ENCODE measurements around the gene TH. TPM values are rescaled to one million over a fixed set of nuclear protein-coding genes. Genes with fewer than 3 reads are reported as not detected.

The TH gene
- total RNA-seq, 1 donor from 2014 or later: not detected

DNA sequence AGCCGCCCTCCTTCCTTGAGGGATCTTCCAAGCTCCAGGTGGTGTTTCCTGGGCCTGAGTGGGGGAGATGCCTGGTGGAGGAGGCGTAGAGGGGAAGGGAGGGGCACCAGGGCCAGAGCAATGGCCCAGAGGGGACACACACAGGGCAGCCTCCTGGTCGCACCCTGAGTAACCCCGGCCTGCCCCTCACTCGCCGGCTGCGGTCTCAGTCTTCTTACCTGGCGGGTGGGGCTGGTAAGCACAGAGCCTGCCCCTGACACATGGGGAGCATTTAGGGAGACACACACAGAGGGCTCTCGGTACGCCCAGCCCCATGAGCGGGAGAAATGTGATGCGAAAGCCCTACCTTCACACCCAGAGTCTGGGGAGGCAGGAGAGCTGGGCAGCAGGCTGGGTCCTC is 56.3 kb downstream of the TH start:
- H3K9me3 ChIP-seq (replicated peaks): peaks cover 20% of the 10 kb centered on the region
- DNase-seq: no peak
- no peak overlapping the region for H3K27ac ChIP-seq (replicated peaks)
- no peaks in the 10 kb centered on the region for H3K4me1 ChIP-seq
- H3K27me3 ChIP-seq (ENCODE audit: low read depth): peaks cover 21% of the 10 kb centered on the region
- H3K36me3 ChIP-seq: no peaks in the 10 kb centered on the region
- intact Hi-C loops (cut with micrococcal nuclease): no loop called here
- H3K4me3 ChIP-seq: no peak overlapping the region
- TF ChIP-seq, protein P1, sequence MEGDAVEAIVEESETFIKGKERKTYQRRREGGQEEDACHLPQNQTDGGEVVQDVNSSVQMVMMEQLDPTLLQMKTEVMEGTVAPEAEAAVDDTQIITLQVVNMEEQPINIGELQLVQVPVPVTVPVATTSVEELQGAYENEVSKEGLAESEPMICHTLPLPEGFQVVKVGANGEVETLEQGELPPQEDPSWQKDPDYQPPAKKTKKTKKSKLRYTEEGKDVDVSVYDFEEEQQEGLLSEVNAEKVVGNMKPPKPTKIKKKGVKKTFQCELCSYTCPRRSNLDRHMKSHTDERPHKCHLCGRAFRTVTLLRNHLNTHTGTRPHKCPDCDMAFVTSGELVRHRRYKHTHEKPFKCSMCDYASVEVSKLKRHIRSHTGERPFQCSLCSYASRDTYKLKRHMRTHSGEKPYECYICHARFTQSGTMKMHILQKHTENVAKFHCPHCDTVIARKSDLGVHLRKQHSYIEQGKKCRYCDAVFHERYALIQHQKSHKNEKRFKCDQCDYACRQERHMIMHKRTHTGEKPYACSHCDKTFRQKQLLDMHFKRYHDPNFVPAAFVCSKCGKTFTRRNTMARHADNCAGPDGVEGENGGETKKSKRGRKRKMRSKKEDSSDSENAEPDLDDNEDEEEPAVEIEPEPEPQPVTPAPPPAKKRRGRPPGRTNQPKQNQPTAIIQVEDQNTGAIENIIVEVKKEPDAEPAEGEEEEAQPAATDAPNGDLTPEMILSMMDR (IDR thresholded peaks at IDR 0.05; ENCODE audit: borderline replicate concordance): no peak

DNA sequence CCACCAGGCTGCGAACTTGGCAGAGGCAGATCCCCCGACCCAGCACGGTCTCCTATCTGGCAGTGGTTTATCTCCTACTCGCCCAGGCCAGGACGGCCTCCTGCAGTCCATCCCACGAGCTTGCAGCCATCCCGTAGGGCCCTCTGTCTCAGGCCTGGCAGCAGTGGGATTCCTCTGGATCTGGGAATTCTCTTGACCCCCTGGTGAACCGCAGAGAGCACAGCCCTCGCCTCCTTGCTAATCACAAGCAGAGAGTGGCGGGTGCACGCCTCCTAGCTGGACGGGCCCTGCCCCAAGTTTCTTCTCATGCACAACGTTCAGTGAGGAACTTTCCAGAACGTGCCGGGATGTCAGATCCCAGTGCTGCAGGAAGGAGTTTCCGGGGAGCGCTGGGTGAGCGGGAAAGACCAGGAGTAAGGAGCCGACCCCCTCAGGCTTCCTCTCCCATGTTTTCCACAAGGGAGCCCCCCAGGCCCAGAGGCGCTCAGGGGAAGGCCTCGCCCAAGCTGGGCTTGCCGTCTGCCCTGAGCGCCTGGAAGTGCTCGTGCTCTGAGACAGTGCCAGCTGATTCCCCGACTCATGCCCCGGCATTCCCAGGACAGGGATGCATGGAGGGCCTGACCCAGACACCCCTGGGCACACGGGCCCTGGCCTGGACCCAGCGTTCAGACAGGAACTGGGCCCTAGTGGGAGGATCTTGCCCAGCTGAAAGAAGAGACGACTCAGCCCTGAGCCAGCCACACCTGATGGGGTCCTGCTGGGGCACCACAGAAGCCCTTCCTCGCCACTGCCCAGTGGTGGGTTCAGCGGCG is 57.0 kb downstream of the TH start:
- Histone ChIP-seq H3K27me3 (ENCODE audit: low read depth) (peaks cover 18% of the 10 kb centered on the region), H3K36me3 (no peaks in the 10 kb centered on the region), H3K4me1 (peaks cover 6% of the 10 kb centered on the region), H3K9me3 (replicated peaks) (peaks cover 20% of the 10 kb centered on the region), H3K4me3 (no peak overlapping the region), H3K27ac (replicated peaks) (no peak overlapping the region)
- TF ChIP-seq, protein P1 (IDR thresholded peaks at IDR 0.05; ENCODE audit: borderline replicate concordance): no peak
- no peak for DNase-seq
- intact Hi-C loops (cut with micrococcal nuclease): no loop called here

Small RNA genes lying within 50 kb of the gene (microRNA-seq; reads per million reads assigned to microRNA genes)
- gene MIR4686 (not detected), gene MIR483 (90.8 reads per million, percentile 56 among the genes with 10 or more reads in this experiment)

Other genes starting within 250 kb of the TH start
- gene MRPL23, start 224.5 kb downstream of the TH start, total RNA-seq: 93.6 TPM
- gene H19, start 174.0 kb downstream of the TH start, total RNA-seq: 634 TPM
- 75.0 TPM for gene IGF2, start 32.4 kb downstream of the TH start, total RNA-seq
- gene INS, start 10.6 kb downstream of the TH start, total RNA-seq: not detected
- gene ASCL2, start 98.8 kb upstream of the TH start, total RNA-seq: not detected
- 36.0 TPM for gene C11orf21, start 130.1 kb upstream of the TH start, total RNA-seq
- 27.1 TPM for gene TSPAN32, start 130.2 kb upstream of the TH start, total RNA-seq
- gene CD81, start 205.5 kb upstream of the TH start, total RNA-seq: 412 TPM
- 31.7 TPM for gene TSSC4, start 228.9 kb upstream of the TH start, total RNA-seq